ENCODE data around the gene ASB13. TPM values are rescaled to one million over a fixed set of nuclear protein-coding genes. Genes with fewer than 3 reads are reported as not detected.

The ASB13 gene
- total and polyA plus RNA-seq, 10 of the 15 experiments (the other 5 are each of a cell fraction or from before 2014, with no cell fraction given), result 0.02 to 0.59 (median 0.10) TPM; not detected in 2

- peak; percentile 98 for TF ChIP-seq NRF1 (conservative IDR thresholded peaks at IDR 0.05; ENCODE audit: low read depth, low read length)
- TF ChIP-seq CEBPB (IDR thresholded peaks at IDR 0.05; ENCODE audit: borderline replicate concordance in 1 of 2, low read depth in 2 of 2, low read length in 2 of 2), result no peak
- TF ChIP-seq JUNB (IDR thresholded peaks at IDR 0.05), result no peak
- TF ChIP-seq STAT1 (conservative IDR thresholded peaks at IDR 0.05), result 0 out of 2 replicates have a peak, but pooled peaks have one; percentile 22
- no peak for TF ChIP-seq SMARCA5 (IDR thresholded peaks at IDR 0.05)
- no peak for TF ChIP-seq BACH1 (IDR thresholded peaks at IDR 0.05; ENCODE audit: borderline replicate concordance)
- peak; percentile 44; the same call in 1 of the 2 replicates for TF ChIP-seq YY1 (IDR thresholded peaks at IDR 0.05; ENCODE audit: low read depth, low read length)
- TF ChIP-seq PML (IDR thresholded peaks at IDR 0.05; ENCODE audit: low read length), result no peak; the same call in 1 of the 2 replicates
- no peak for TF ChIP-seq RFX5 (IDR thresholded peaks at IDR 0.05; ENCODE audit: low read depth, low read length)
- no peak for TF ChIP-seq DPF2 (IDR thresholded peaks at IDR 0.05)
- TF ChIP-seq, protein P1, sequence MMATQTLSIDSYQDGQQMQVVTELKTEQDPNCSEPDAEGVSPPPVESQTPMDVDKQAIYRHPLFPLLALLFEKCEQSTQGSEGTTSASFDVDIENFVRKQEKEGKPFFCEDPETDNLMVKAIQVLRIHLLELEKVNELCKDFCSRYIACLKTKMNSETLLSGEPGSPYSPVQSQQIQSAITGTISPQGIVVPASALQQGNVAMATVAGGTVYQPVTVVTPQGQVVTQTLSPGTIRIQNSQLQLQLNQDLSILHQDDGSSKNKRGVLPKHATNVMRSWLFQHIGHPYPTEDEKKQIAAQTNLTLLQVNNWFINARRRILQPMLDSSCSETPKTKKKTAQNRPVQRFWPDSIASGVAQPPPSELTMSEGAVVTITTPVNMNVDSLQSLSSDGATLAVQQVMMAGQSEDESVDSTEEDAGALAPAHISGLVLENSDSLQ (IDR thresholded peaks at IDR 0.05), result peak; percentile 49; the same call in 1 of the 2 replicates
- TF ChIP-seq, protein P2, sequence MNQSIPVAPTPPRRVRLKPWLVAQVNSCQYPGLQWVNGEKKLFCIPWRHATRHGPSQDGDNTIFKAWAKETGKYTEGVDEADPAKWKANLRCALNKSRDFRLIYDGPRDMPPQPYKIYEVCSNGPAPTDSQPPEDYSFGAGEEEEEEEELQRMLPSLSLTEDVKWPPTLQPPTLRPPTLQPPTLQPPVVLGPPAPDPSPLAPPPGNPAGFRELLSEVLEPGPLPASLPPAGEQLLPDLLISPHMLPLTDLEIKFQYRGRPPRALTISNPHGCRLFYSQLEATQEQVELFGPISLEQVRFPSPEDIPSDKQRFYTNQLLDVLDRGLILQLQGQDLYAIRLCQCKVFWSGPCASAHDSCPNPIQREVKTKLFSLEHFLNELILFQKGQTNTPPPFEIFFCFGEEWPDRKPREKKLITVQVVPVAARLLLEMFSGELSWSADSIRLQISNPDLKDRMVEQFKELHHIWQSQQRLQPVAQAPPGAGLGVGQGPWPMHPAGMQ (IDR thresholded peaks at IDR 0.05; ENCODE audit: borderline replicate concordance), result no peak
- TF ChIP-seq, protein P3, sequence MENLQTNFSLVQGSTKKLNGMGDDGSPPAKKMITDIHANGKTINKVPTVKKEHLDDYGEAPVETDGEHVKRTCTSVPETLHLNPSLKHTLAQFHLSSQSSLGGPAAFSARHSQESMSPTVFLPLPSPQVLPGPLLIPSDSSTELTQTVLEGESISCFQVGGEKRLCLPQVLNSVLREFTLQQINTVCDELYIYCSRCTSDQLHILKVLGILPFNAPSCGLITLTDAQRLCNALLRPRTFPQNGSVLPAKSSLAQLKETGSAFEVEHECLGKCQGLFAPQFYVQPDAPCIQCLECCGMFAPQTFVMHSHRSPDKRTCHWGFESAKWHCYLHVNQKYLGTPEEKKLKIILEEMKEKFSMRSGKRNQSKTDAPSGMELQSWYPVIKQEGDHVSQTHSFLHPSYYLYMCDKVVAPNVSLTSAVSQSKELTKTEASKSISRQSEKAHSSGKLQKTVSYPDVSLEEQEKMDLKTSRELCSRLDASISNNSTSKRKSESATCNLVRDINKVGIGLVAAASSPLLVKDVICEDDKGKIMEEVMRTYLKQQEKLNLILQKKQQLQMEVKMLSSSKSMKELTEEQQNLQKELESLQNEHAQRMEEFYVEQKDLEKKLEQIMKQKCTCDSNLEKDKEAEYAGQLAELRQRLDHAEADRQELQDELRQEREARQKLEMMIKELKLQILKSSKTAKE (IDR thresholded peaks at IDR 0.05; ENCODE audit: low read depth, poor library complexity, severe bottlenecking), result no peak
- no peak for TF ChIP-seq POLR2AphosphoS2 (IDR thresholded peaks at IDR 0.05; ENCODE audit: low read depth, low read length)
- TF ChIP-seq GATAD2B (conservative IDR thresholded peaks at IDR 0.05; ENCODE audit: low read depth), result peak; percentile 75; the same call in 1 of the 2 replicates
- TF ChIP-seq FOS (IDR thresholded peaks at IDR 0.05; ENCODE audit: borderline replicate concordance, extremely low read depth, insufficient read length), result no peak
- TF ChIP-seq JUND (IDR thresholded peaks at IDR 0.05; ENCODE audit: low read depth, low read length), result no peak
- TF ChIP-seq ZNF24 (IDR thresholded peaks at IDR 0.05), result no peak
- TF ChIP-seq, protein P4, sequence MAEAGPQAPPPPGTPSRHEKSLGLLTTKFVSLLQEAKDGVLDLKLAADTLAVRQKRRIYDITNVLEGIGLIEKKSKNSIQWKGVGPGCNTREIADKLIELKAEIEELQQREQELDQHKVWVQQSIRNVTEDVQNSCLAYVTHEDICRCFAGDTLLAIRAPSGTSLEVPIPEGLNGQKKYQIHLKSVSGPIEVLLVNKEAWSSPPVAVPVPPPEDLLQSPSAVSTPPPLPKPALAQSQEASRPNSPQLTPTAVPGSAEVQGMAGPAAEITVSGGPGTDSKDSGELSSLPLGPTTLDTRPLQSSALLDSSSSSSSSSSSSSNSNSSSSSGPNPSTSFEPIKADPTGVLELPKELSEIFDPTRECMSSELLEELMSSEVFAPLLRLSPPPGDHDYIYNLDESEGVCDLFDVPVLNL (IDR thresholded peaks at IDR 0.05; ENCODE audit: low read depth, low read length), result no peak
- TF ChIP-seq CBX5 (IDR thresholded peaks at IDR 0.05; ENCODE audit: low read depth), result peak; percentile 59; the same call in 1 of the 2 replicates
- no peak for TF ChIP-seq SUZ12 (IDR thresholded peaks at IDR 0.05; ENCODE audit: unreplicated experiment)
- no peak for TF ChIP-seq BCL11A (IDR thresholded peaks at IDR 0.05; ENCODE audit: low read depth, low read length)
- no peak for TF ChIP-seq RELA (IDR thresholded peaks at IDR 0.05; ENCODE audit: borderline replicate concordance, partially characterized antibody)
- TF ChIP-seq, protein P5, sequence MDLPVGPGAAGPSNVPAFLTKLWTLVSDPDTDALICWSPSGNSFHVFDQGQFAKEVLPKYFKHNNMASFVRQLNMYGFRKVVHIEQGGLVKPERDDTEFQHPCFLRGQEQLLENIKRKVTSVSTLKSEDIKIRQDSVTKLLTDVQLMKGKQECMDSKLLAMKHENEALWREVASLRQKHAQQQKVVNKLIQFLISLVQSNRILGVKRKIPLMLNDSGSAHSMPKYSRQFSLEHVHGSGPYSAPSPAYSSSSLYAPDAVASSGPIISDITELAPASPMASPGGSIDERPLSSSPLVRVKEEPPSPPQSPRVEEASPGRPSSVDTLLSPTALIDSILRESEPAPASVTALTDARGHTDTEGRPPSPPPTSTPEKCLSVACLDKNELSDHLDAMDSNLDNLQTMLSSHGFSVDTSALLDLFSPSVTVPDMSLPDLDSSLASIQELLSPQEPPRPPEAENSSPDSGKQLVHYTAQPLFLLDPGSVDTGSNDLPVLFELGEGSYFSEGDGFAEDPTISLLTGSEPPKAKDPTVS (IDR thresholded peaks at IDR 0.05; ENCODE audit: low read depth, low read length), result no peak
- no peak for TF ChIP-seq SMC3 (IDR thresholded peaks at IDR 0.05; ENCODE audit: borderline replicate concordance, low read length)
Measured at GRCh38 chr10:5684318-5684970, 18.0 kb upstream of the ASB13 start, which contains the start of gene TASOR2 (continued).
